HG03432 (cell line): ENCODE data around the gene ZNF587.
"Not testable (repeated sequence)": the region's sequence is repeated elsewhere in the genome, so short reads cannot be mapped to it uniquely, and the experiment has no call there.

Experiments used
- ATAC-seq: cut with Tn5 transposase; IDR thresholded peaks from one replicate; pipeline ENCODE4 v1.9.1; 2021; ENCODE audit warnings: mild to moderate bottlenecking, moderate library complexity; ENCODE audit not compliant: unreplicated experiment

The ZNF587 gene

GRCh38 chr19:57849666-57850473 is at the start of gene ZNF587:
TSS of gene ZNF587 (plus strand) at chr19:57849859. CDS start at chr19:57850039, 180 bp downstream.
- peak; percentile 93 for ATAC-seq

- ATAC-seq, result no peak
Observed at GRCh38 chr19:57800696-57801095, 49.0 kb upstream of the ZNF587 start.

- peak; percentile 49 for ATAC-seq
Observed at GRCh38 chr19:57802269-57802668, 47.4 kb upstream of the ZNF587 start.

- no peak for ATAC-seq
Observed at GRCh38 chr19:57803265-57803593, 46.4 kb upstream of the ZNF587 start.

- no peak for ATAC-seq
Observed at GRCh38 chr19:57803594-57804325, 45.9 kb upstream of the ZNF587 start.

- no peak for ATAC-seq
Observed at GRCh38 chr19:57807541-57807940, 42.1 kb upstream of the ZNF587 start.

GRCh38 chr19:57810410-57811295 is 39.0 kb upstream of the ZNF587 start:
- not testable (repeated sequence) for ATAC-seq

- peak; percentile 36 for ATAC-seq
Observed at GRCh38 chr19:57812226-57812625, 37.4 kb upstream of the ZNF587 start.

- ATAC-seq, result not testable (repeated sequence)
Observed at GRCh38 chr19:57812975-57813820, 36.5 kb upstream of the ZNF587 start.

GRCh38 chr19:57813919-57814504 is 35.6 kb upstream of the ZNF587 start:
- no peak for ATAC-seq

GRCh38 chr19:57814505-57815246 is 35.0 kb upstream of the ZNF587 start, which contains the start of gene ZNF552:
TSS of gene ZNF552 (minus strand) at chr19:57814913. CDS start at chr19:57814743, 170 bp downstream.
- ATAC-seq, result peak; percentile 73

- ATAC-seq, result no peak
Observed at GRCh38 chr19:57815247-57816075, 34.2 kb upstream of the ZNF587 start.

GRCh38 chr19:57816652-57817051 is 33.0 kb upstream of the ZNF587 start:
- no peak for ATAC-seq

- no peak for ATAC-seq
Observed at GRCh38 chr19:57817976-57818375, 31.7 kb upstream of the ZNF587 start.

GRCh38 chr19:57818378-57818777 is 31.3 kb upstream of the ZNF587 start:
- ATAC-seq, result no peak

- ATAC-seq, result peak; percentile 82
Observed at GRCh38 chr19:57819475-57820148, 30.0 kb upstream of the ZNF587 start.

GRCh38 chr19:57820599-57820998 is 29.1 kb upstream of the ZNF587 start:
- no peak for ATAC-seq

- not testable (repeated sequence) for ATAC-seq
Observed at GRCh38 chr19:57821095-57821494, 28.6 kb upstream of the ZNF587 start.
